HG03025 (cell line): ENCODE data around the gene AKR1C3.
"Not testable (repeated sequence)": the region's sequence is repeated elsewhere in the genome, so short reads cannot be mapped to it uniquely, and the experiment has no call there.

Experiments used
- ATAC-seq: cut with Tn5 transposase; IDR thresholded peaks from one replicate; pipeline ENCODE4 v1.9.1; 2021; ENCODE audit warnings: mild to moderate bottlenecking, moderate library complexity; ENCODE audit not compliant: unreplicated experiment, low FRiP score

AKR1C3 gene

GRCh38 chr10:5081091-5081490, 13.1 kb upstream of the AKR1C3 start:
- ATAC-seq: no peak

DNA sequence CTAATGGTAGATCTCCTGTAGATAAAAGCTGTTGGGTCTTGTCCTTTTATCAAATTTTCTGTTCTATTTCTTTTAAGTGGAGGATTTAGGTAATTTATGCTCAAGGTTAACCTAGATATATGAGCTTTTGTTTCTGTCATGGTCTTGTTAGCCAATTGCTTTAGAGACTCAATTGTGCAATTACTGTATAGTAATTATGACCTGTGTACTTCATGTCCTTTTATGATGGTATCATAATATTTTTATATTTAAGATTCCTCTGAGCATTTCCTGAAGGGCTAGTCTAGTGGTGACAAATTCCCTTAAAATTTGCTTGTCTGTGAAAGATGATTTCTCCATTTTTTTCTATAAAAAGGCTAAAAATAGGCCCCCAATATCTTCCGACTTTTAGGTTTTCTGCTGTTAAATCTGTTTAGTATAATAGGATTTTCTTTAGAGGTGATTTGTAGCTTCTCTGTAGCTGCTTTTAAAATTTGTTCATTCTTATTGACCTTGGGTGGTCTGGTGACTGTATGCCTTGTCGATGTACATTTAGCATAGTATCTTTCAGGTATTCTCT, 5.4 kb upstream of the AKR1C3 start:
- ATAC-seq: no peak

GRCh38 chr10:5089865-5090264, 4.3 kb upstream of the AKR1C3 start:
- no peak for ATAC-seq

DNA sequence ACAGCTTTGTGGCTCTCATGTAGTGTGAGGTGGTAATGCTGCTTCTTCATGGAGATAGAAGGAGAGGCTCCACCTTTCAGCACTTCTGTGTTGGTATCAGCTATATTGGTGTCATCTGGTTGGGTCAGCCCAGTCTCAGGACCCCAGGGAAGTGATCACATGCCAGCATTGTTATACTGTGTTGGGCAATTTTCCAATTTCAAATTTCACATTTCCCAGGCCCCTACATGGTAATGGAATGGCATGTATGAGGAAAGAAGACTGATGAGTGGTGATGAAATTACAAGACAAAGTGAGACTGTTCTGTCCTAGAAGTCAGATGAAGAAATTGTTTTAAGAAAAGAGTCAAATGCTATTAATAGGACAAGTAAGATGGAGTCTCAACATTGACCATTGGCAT, 3.7 kb upstream of the AKR1C3 start:
- ATAC-seq: no peak

GRCh38 chr10:5091196-5091595, 3.0 kb upstream of the AKR1C3 start:
- no peak for ATAC-seq

DNA sequence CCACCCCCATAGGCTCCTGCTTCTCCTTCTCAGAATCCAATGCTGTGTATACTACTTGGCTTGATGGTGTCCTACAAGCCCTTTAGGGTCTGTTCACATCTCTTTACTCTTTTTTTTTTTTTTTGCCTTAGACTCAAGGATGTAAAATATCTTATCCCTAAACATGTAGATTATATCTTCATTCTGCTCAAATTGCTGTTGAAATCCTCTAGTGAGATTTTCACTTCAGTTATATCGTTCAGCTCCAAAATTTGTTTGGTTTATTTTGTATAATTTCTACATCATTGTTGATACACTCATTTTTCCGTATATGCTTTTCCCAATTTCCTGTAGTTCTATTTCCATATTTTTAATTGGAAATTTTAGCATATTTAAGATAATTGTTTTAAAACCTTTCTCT, 1.8 kb upstream of the AKR1C3 start:
- no peak for ATAC-seq

DNA sequence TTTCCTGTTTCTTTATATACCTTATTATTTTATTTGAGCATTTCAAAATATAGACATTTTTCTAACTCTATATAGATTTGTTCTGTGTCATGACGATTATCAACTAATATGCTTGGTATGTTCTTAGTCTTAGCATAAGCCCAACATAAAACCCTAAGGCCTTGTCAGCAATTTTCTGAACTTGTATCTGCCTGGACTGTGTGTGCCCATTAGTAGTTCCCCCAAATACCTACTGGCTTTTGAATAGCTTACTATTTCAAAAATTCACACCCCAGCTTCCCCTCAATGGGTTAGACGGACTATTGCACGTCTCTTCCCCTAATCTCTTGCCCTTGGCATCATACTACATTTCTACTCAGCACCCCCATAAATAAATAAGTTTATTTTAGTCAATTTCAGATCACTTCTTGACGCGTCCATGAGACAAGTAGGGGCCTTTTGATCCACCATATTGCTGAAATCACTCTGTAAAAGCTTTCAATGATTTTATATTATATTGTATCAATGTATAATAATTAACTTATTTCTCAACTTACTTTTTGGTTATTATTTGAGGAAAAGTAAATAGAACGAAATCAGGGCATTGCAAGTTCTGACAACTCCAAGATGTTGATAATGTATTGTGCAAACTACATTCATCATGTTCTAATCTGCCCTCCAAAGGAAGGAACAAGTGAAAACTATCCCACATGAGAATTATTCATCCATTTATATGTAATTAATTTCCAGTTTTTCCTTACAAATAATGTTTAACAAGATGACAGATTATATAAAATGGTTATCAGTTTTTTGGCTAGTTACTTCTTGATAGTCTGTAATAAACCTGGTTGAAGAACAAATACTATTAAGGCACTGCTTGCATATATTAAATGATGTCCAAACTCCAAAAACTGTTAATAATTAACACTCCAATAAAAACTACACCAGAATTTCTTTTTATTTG, 1.1 kb upstream of the AKR1C3 start:
- ATAC-seq: no peak

DNA sequence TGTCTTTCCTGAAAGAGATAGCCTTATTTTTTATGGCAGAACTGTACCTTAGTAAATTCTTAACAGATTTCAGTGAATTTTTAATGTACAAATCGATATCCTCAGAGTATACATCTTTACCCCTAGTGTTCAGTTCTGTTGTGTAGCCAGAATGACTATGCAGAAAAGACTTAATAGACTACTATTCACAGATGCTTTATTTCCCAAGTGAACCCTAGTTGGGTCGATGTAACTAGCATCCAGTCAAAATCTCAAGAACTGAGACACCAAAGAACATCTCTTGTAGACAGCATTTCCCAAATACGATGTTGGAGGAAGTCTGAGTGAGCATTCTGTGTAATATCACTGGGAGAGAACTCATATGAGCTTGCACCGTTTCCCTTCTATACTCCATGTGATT, 1.5 kb downstream of the AKR1C3 start:
- no peak for ATAC-seq

- ATAC-seq: no peak
These were observed 1.9 kb downstream of the AKR1C3 start for GRCh38 chr10:5096108-5096507.

DNA sequence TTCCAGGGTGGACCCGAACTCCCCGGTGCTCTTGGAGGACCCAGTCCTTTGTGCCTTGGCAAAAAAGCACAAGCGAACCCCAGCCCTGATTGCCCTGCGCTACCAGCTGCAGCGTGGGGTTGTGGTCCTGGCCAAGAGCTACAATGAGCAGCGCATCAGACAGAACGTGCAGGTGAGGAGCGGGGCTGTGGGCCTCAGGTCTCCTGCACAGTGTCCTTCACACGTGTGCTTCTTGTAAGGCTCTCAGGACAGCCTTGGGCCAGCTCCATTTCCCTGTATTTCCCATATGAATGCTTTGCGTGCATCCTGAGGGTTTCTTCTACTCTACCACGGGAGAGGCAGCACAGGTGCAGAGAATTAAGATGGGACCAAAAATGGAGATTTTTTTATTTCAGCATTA, 8.3 kb downstream of the AKR1C3 start:
- not testable (repeated sequence) for ATAC-seq

DNA sequence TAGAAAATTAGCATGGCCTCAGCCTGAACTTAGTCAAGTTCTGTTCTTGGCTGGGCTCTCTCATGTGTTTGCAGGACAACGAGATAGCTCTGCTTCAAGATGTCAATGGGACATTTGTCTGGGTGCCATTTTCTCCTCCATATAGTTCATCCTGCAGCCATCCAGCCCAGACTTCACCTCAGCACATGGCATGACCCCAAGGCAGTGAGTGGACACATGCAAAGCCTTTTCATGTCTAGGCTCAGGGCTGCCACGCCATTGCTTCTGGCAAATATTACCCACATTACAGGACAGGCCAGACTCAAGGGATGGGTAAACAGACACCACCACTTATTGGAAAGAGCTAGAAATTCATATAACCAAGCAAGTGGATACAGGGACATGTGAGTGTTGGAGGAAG, 9.3 kb downstream of the AKR1C3 start:
- ATAC-seq: no peak

DNA sequence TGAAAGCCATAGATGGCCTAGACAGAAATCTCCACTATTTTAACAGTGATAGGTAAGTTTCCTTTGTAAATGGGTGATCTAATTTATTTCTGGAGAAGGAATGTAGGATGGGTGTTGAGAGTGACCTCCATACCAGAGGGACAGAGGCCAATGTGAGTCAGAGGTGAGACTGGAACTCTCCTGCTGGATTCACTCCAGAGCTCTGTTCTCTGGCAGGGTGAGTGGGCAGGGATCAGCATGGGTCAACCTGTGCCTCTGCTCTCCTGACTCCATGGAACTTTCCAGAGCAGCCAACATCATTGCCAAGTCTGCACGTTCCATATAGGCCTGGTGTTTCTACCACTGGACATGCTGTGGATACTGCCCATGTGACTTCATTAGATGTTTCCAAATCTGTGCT, 11.4 kb downstream of the AKR1C3 start:
- no peak for ATAC-seq

- no peak for ATAC-seq
These were observed 12.3 kb downstream of the AKR1C3 start for GRCh38 chr10:5106553-5106952.

DNA sequence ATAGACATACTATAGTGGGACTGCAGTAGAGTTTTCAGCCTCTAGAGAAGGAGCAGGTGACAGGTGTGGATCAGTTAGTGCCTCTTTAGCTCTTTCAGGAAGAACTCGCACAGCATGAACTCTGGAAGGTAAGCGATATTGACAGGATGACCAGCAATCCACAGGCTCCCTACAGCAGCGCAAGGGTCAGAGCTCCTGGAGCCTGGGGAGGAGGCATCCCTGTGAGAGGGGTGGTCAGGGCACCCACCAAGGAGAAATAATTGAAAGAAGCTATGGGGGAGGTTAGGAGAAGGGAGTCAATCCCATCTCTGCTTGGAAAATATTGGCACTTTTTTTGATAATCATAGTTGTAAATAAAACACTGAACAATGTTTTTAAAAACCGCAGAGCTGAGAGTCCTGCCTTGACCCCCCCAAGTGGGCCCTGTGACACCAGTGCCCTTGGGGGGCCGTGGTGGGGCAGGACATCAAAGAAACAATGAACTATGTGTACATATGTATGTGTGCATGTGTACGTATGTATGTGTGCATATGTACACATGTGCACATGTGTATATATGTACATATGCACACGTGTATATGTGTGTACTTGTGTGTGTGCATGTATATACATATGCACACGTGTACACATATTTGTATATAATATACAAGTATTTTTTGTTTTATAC, 13.8 kb downstream of the AKR1C3 start:
- no peak for ATAC-seq

GRCh38 chr10:5108658-5109416, 14.6 kb downstream of the AKR1C3 start:
- ATAC-seq: no peak

DNA sequence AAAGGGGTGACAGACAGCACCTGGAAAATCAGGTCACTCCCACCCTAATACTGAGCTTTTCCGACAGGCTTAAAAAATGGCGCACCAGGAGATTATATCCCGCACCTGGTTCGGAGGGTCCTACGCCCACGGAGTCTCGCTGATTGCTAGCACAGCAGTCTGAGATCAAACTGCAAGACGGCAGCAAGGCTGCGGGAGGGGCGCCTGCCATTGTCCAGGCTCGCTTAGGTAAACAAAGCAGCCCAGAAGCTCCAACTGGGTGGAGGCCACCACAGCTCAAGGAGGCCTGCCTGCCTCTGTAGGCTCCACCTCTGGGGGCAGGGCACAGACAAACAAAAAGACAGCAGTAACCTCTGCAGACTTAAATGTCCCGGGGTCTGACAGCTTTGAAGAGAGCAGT, 15.6 kb downstream of the AKR1C3 start:
- ATAC-seq: not testable (repeated sequence)

DNA sequence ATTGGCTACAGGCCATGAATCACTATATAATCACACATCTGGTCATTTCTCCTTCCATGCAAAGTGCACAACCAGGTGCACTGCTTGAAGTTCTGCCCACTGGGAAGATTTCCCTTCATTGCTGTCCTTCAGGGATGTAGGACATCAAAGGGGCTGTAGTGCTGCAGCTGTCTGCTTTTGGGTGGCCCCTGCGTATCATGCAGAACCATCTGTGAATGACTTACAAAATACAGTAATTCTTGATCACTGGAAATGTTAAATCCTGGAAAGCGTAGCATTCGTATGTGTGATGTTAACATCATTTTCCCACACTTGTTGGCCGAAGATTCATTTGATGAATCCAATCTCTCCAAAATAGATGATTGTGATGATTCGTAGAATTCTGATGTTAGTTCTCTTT, 22.4 kb downstream of the AKR1C3 start:
- ATAC-seq: no peak

DNA sequence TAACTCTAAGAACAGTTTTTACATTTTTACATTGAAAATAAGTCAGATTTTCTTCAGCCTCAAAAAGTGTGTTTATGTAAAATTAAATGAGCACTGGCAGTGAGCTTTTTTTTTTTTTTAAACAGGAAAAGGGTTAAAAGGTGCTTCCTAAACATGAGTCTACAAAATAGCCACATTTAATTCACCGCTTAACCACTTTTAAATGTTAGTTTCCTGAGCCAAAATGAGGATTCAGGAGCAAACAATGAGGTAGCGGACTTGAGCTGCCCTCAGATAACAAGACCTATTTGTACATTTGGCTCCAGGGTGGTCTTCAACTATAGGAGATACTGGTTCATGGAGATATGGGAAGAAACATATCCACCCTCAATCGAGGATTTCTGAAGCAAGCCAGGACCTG, 22.8 kb downstream of the AKR1C3 start:
- ATAC-seq: no peak

- ATAC-seq: not testable (repeated sequence)
These were observed 25.8 kb downstream of the AKR1C3 start for GRCh38 chr10:5119997-5120396.

DNA sequence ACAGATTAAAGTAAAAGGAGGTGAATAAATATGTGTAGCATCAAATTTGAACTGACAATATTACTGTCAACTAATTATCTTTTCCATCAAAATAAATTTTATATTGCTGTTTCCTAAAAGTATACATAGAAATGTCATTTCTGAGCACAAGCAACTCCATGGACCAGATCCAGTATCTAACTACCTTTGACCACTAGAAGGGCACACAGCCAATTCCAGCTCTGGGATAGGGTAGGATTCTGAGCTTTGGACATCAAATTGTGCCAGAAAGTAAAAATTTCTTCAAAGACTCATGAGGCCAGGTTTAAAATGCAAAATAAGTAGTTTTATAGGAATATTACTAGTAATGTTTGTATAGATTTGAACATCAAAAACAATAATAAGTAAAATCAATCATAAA, 29.7 kb downstream of the AKR1C3 start:
- no peak for ATAC-seq
